A549 treated with AZD9567 at 1 μM for 4 hours (cell line): ENCODE measurements around the gene PCDHAC1. TPM values are rescaled to one million over a fixed set of nuclear protein-coding genes. Genes with fewer than 3 reads are reported as not detected.

Source experiments
- total RNA-seq: library from RNA; stranded (reverse); fragments of 200-300 nt; extraction: Qiagen RNA extraction; gene quantifications from 5 replicates; pipeline ENCODE4 v1.2.3, GENCODE V29; 2022; ENCODE audit not compliant: insufficient read depth

Gene PCDHAC1
- total RNA-seq = 1.9 to 3.7 TPM (median 2.1 TPM) in 5 replicates

GRCh38 chr5:140925806-140926442 is at the start of gene PCDHAC1:
TSS of gene PCDHAC1 (plus strand) at chr5:140926299. CDS start at chr5:140926893, 594 bp downstream.

GRCh38 chr5:140881889-140882590 is 44.1 kb upstream of the PCDHAC1 start, which contains the start of gene PCDHA13:
TSS of gene PCDHA13 (plus strand) at chr5:140882124. CDS start at chr5:140882269, 145 bp downstream.

GRCh38 chr5:140966293-140967225 is 40.5 kb downstream of the PCDHAC1 start, which contains the start of gene PCDHAC2:
TSS of gene PCDHAC2 (plus strand) at chr5:140966476. CDS start at chr5:140966767, 291 bp downstream.

Other genes with a start within 250 kb of the PCDHAC1 start
- 76.1 to 99.2 TPM (median 80.5 TPM) in 5 replicates for gene HARS1, start 234.9 kb upstream of the PCDHAC1 start, total RNA-seq
- gene HARS2, start 234.8 kb upstream of the PCDHAC1 start, total RNA-seq = 33.3 to 39.5 TPM (median 37.6 TPM) in 5 replicates
- 79.6 to 128 TPM (median 85.6 TPM) in 5 replicates for gene ZMAT2, start 225.9 kb upstream of the PCDHAC1 start, total RNA-seq
- 0.13 to 0.25 TPM (median 0.16 TPM) in 4 of 5 replicates, not detected in the other for gene PCDHA1, start 140.2 kb upstream of the PCDHAC1 start, total RNA-seq
- gene PCDHA2, start 131.4 kb upstream of the PCDHAC1 start, total RNA-seq = 0.03 to 0.08 TPM (median 0.07 TPM) in 4 of 5 replicates, not detected in the other
- 0.75 to 1.6 TPM (median 0.85 TPM) in 5 replicates for gene PCDHA3, start 125.2 kb upstream of the PCDHAC1 start, total RNA-seq
- gene PCDHA4, start 119.2 kb upstream of the PCDHAC1 start, total RNA-seq = 1.2 to 3.4 TPM (median 1.7 TPM) in 5 replicates
- 0.57 to 0.63 TPM (median 0.59 TPM) in 5 replicates for gene PCDHA5, start 104.7 kb upstream of the PCDHAC1 start, total RNA-seq
- gene PCDHA6, start 98.3 kb upstream of the PCDHAC1 start, total RNA-seq = 0.02 to 0.05 TPM (median 0.03 TPM) in 4 of 5 replicates, not detected in the other
- gene PCDHA7, start 92.0 kb upstream of the PCDHAC1 start, total RNA-seq = 0.09 to 0.12 TPM (median 0.12 TPM) in 4 of 5 replicates, not detected in the other
- gene PCDHA8, start 85.1 kb upstream of the PCDHAC1 start, total RNA-seq = 0.04 to 0.10 TPM (median 0.08 TPM) in 3 of 5 replicates, not detected in the others
- 0.02 TPM in 1 of 5 replicates, not detected in the others for gene PCDHA9, start 77.9 kb upstream of the PCDHAC1 start, total RNA-seq
- 0.01 to 0.05 TPM (median 0.02 TPM) in 3 of 5 replicates, not detected in the others for gene PCDHA10, start 70.4 kb upstream of the PCDHAC1 start, total RNA-seq
- gene PCDHA11, start 57.3 kb upstream of the PCDHAC1 start, total RNA-seq = 0.06 to 0.18 TPM (median 0.13 TPM) in 4 of 5 replicates, not detected in the other
- 1.6 to 3.1 TPM (median 2.8 TPM) in 5 replicates for gene PCDHA12, start 51.0 kb upstream of the PCDHAC1 start, total RNA-seq
- gene PCDHA13, start 44.2 kb upstream of the PCDHAC1 start, total RNA-seq = 0.05 to 0.07 TPM (median 0.06 TPM) in 4 of 5 replicates, not detected in the other
- 3.1 to 3.5 TPM (median 3.3 TPM) in 5 replicates for gene PCDHAC2, start 40.2 kb downstream of the PCDHAC1 start, total RNA-seq
- gene PCDHB1, start 125.1 kb downstream of the PCDHAC1 start, total RNA-seq = not detected in 5 replicates
- gene PCDHB2, start 168.3 kb downstream of the PCDHAC1 start, total RNA-seq = 0.77 to 3.1 TPM (median 3.1 TPM) in 5 replicates
- 0.02 to 0.05 TPM (median 0.03 TPM) in 3 of 5 replicates, not detected in the others for gene PCDHB3, start 174.2 kb downstream of the PCDHAC1 start, total RNA-seq
- gene PCDHB4, start 195.5 kb downstream of the PCDHAC1 start, total RNA-seq = 0.03 to 0.06 TPM (median 0.05 TPM) in 3 of 5 replicates, not detected in the others
- gene PCDHB5, start 208.9 kb downstream of the PCDHAC1 start, total RNA-seq = 1.2 to 2.1 TPM (median 1.3 TPM) in 5 replicates
- gene PCDHB6, start 223.8 kb downstream of the PCDHAC1 start, total RNA-seq = 0.71 to 1.3 TPM (median 0.88 TPM) in 5 replicates
- gene PCDHB7, start 246.3 kb downstream of the PCDHAC1 start, total RNA-seq = 0.02 TPM in 1 of 5 replicates, not detected in the others